Effector CD4-positive, alpha-beta T cell (primary cell): ENCODE data around the gene C18orf32.
"Not testable (repeated sequence)": the region's sequence is repeated elsewhere in the genome, so short reads cannot be mapped to it uniquely, and the experiment has no call there.

Source experiments
- DNase-seq: peaks from one replicate; pipeline ENCODE4 v3.0.0-alpha.2; 2020

C18orf32 gene

GRCh38 chr18:49500201-49500921, 13.3 kb upstream of the C18orf32 start:
- no peak for DNase-seq

GRCh38 chr18:49499046-49499637, 12.1 kb upstream of the C18orf32 start:
- DNase-seq, result no peak

GRCh38 chr18:49495480-49495879, 8.4 kb upstream of the C18orf32 start:
- DNase-seq, result no peak

GRCh38 chr18:49495076-49495475, 8.0 kb upstream of the C18orf32 start:
- DNase-seq, result no peak

- no peak for DNase-seq
Observed at GRCh38 chr18:49494660-49495059, 7.6 kb upstream of the C18orf32 start.

GRCh38 chr18:49492694-49493033, 5.6 kb upstream of the C18orf32 start:
- DNase-seq, result no peak

GRCh38 chr18:49491857-49492693, 5.0 kb upstream of the C18orf32 start, which contains the start of gene RPL17:
Gene RPL17, minus strand, starts transcription at chr18:49492465.
- peak; percentile 84 for DNase-seq

GRCh38 chr18:49491534-49491856, 4.5 kb upstream of the C18orf32 start:
- no peak for DNase-seq

GRCh38 chr18:49490246-49490762, 3.3 kb upstream of the C18orf32 start:
- DNase-seq, result no peak

- DNase-seq, result no peak
Observed at GRCh38 chr18:49487711-49488310, 777 bp upstream of the C18orf32 start.

- DNase-seq, result no peak
Observed at GRCh38 chr18:49486606-49486952, 455 bp downstream of the C18orf32 start.

- no peak for DNase-seq
Observed at GRCh38 chr18:49486134-49486533, 900 bp downstream of the C18orf32 start.

- no peak for DNase-seq
Observed at GRCh38 chr18:49483198-49483597, 3.8 kb downstream of the C18orf32 start.

GRCh38 chr18:49481907-49482306, 5.1 kb downstream of the C18orf32 start:
- no peak for DNase-seq

- DNase-seq, result no peak
Observed at GRCh38 chr18:49481317-49481716, 5.7 kb downstream of the C18orf32 start.

- no peak for DNase-seq
Observed at GRCh38 chr18:49479381-49480137, 7.5 kb downstream of the C18orf32 start.

- no peak for DNase-seq
Observed at GRCh38 chr18:49476664-49477411, 10.2 kb downstream of the C18orf32 start.

GRCh38 chr18:49474935-49475334, 12.1 kb downstream of the C18orf32 start:
- DNase-seq, result not testable (repeated sequence)

GRCh38 chr18:49473721-49474120, 13.3 kb downstream of the C18orf32 start:
- no peak for DNase-seq

- no peak for DNase-seq
Observed at GRCh38 chr18:49472459-49472858, 14.6 kb downstream of the C18orf32 start.

- DNase-seq, result no peak
Observed at GRCh38 chr18:49471532-49471931, 15.5 kb downstream of the C18orf32 start.

- no peak for DNase-seq
Observed at GRCh38 chr18:49467599-49467998, 19.4 kb downstream of the C18orf32 start.
